Transverse colon (tissue), 3 donors: ENCODE data around the gene PCDHA12.

Experiments used
- CTCF ChIP-seq, 5 experiments: fragments of 200-600 bp in 3 of 5; fragments of 450-650 bp in 2 of 5; sonication (generic) in 3 of 5; IDR thresholded peaks; 1 replicate in 2 of 5; 2 replicates in 3 of 5; pipeline ENCODE4 v1.5.1; 2016 to 2017; ENCODE audit warnings: antibody characterized with exemption in 5 of 5, inconsistent platforms in 3 of 5, mild to moderate bottlenecking in 2 of 5, moderate library complexity in 1 of 5
- POLR2A ChIP-seq: fragments of 450-650 bp; IDR thresholded peaks from one replicate; pipeline ENCODE4 v1.6.1; 2016; ENCODE audit warnings: antibody characterized with exemption, mild to moderate bottlenecking, moderate library complexity

- no peak for TF ChIP-seq CTCF (IDR thresholded peaks at IDR 0.05)
- no peak for TF ChIP-seq POLR2A
These were observed 9.0 kb downstream of the PCDHA12 start for GRCh38 chr5:140883927-140884697.
